Fibroblast of lung (primary cell): ENCODE results near the gene DNAH17. TPM values are rescaled to one million over a fixed set of nuclear protein-coding genes. Genes with fewer than 3 reads are reported as not detected.
"Not testable (repeated sequence)": the region's sequence is repeated elsewhere in the genome, so short reads cannot be mapped to it uniquely, and the experiment has no call there.

Experiments used
- DNase-seq, 2 donors: peaks; one replicate each; pipeline versions ENCODE4 v3.0.0 to v3.0.0-alpha.2; 2010; ENCODE audit warnings: low read depth in 2 of 2
- H2AFZ ChIP-seq: 2 replicates; pipeline ENCODE4 v1.5.1; 2012; ENCODE audit warnings: low read length, control low read depth, inconsistent platforms
- H3K27ac ChIP-seq: 2 replicates; pipeline ENCODE4 v1.5.1; 2011; ENCODE audit warnings: low read length, control low read depth; ENCODE audit not compliant: insufficient read depth
- H3K27me3 ChIP-seq: 2 replicates; pipeline ENCODE4 v1.5.1; 2011; ENCODE audit warnings: mild to moderate bottlenecking, low read length; ENCODE audit not compliant: control insufficient read depth, insufficient read depth
- H3K36me3 ChIP-seq: 2 replicates; pipeline ENCODE4 v1.5.1; 2011; ENCODE audit warnings: low read length; ENCODE audit not compliant: control insufficient read depth, insufficient read depth
- H3K4me1 ChIP-seq: 2 replicates; pipeline ENCODE4 v1.5.1; 2011; ENCODE audit warnings: low read length; ENCODE audit not compliant: control insufficient read depth, insufficient read depth; ENCODE audit errors: extremely low read depth
- H3K4me2 ChIP-seq: 2 replicates; pipeline ENCODE4 v1.5.1; 2011; ENCODE audit warnings: low read length, control low read depth; ENCODE audit not compliant: insufficient read depth; ENCODE audit errors: extremely low read depth
- H3K4me3 ChIP-seq, 4 experiments: fragments of 200-600 bp in 1 of 4; sonication (generic) in 1 of 4; replicated peaks in 1 of 4; 2 replicates each; pipeline ENCODE4 v1.5.1; 2011 to 2016; ENCODE audit warnings: low read length in 4 of 4, low read depth in 3 of 4, mild to moderate bottlenecking in 3 of 4, control low read depth in 2 of 4, inconsistent platforms in 1 of 4, mixed read lengths in 1 of 4; ENCODE audit not compliant: insufficient read depth in 1 of 4; ENCODE audit errors: control extremely low read depth in 1 of 4
- H3K79me2 ChIP-seq: 2 replicates; pipeline ENCODE4 v1.5.1; 2012; ENCODE audit warnings: mild to moderate bottlenecking, low read length, inconsistent platforms; ENCODE audit not compliant: control insufficient read depth, insufficient read depth
- H3K9ac ChIP-seq: 2 replicates; pipeline ENCODE4 v1.5.1; 2011; ENCODE audit warnings: mild to moderate bottlenecking, low read length, control low read depth; ENCODE audit not compliant: insufficient read depth
- H3K9me3 ChIP-seq: 2 replicates; pipeline ENCODE4 v1.5.1; 2012; ENCODE audit warnings: low read depth, low read length; ENCODE audit not compliant: control insufficient read depth, insufficient read depth
- H4K20me1 ChIP-seq: 2 replicates; pipeline ENCODE4 v1.5.1; 2011; ENCODE audit warnings: low read length; ENCODE audit not compliant: control insufficient read depth, insufficient read depth; ENCODE audit errors: extremely low read depth
- CTCF ChIP-seq, 2 donors: IDR thresholded peaks in 1 of 2; conservative IDR thresholded peaks in 1 of 2; 1 replicate in 1 of 2; 2 replicates in 1 of 2; pipeline ENCODE4 v1.5.1; 2011 to 2012; ENCODE audit warnings: low read length in 2 of 2, control low read depth in 1 of 2, inconsistent platforms in 1 of 2, low read depth in 1 of 2, mild to moderate bottlenecking in 1 of 2
- EZH2 ChIP-seq: IDR thresholded peaks from 2 replicates; pipeline ENCODE4 v1.5.1; 2012; ENCODE audit warnings: low read length, control low read depth, mild to moderate bottlenecking; ENCODE audit errors: missing control alignments
- polyA plus RNA-seq, 2 donors: library from polyadenylated mRNA; depleted of rRNA in 1 of 2; stranded (reverse) in 1 of 2; unstranded in 1 of 2; fragments of >200 nt; gene quantifications; 2 replicates each; pipeline ENCODE4 v1.2.1, GENCODE V29; 2011 to 2012; ENCODE audit warnings: missing spikeins in 1 of 2
- total RNA-seq: library from RNA; depleted of rRNA; stranded (reverse); fragments of >200 nt; gene quantifications from 2 replicates; pipeline ENCODE4 v1.2.1, GENCODE V29; 2014

Gene DNAH17
- total and polyA plus RNA-seq, 2 donors (not counting 1 experiment from before 2014, with no cell fraction given), result not detected

GRCh38 chr17:78466786-78467715 lies 110.1 kb downstream of the DNAH17 start:
- Histone ChIP-seq H2AFZ (no peak overlapping the region), H3K9me3 (no peaks in the 10 kb centered on the region), H3K27ac (no peak overlapping the region), H3K4me1 (no peaks in the 10 kb centered on the region), H3K4me3 (no peak overlapping the region), H3K4me2 (no peak overlapping the region), H3K27me3 (no peaks in the 10 kb centered on the region), H4K20me1 (no peaks in the 10 kb centered on the region), H3K9ac (no peak overlapping the region), H3K36me3 (no peaks in the 10 kb centered on the region), H3K79me2 (no peaks in the 10 kb centered on the region)
- DNase-seq, result no peak
- TF ChIP-seq EZH2 (no peak), CTCF (conservative IDR thresholded peaks at IDR 0.05 in 1 of 2, IDR thresholded peaks at IDR 0.05 in 1 of 2; ENCODE audit: low read depth in 1 of 2, low read length in 2 of 2) (no peak)

GRCh38 chr17:78466109-78466785 lies 110.9 kb downstream of the DNAH17 start:
- not testable (repeated sequence) for H3K27ac ChIP-seq, H3K4me1 ChIP-seq, H3K9me3 ChIP-seq, H2AFZ ChIP-seq, H3K27me3 ChIP-seq, H3K9ac ChIP-seq, H3K36me3 ChIP-seq, H3K4me2 ChIP-seq, H4K20me1 ChIP-seq, DNase-seq, H3K79me2 ChIP-seq, H3K4me3 ChIP-seq

GRCh38 chr17:78462148-78462547 lies 115.0 kb downstream of the DNAH17 start:
- Histone ChIP-seq H3K4me1 (no peaks in the 10 kb centered on the region), H3K9ac (no peak overlapping the region), H3K27ac (no peak overlapping the region), H3K27me3 (no peaks in the 10 kb centered on the region), H4K20me1 (no peaks in the 10 kb centered on the region), H2AFZ (no peak overlapping the region), H3K79me2 (no peaks in the 10 kb centered on the region), H3K4me2 (no peak overlapping the region), H3K36me3 (no peaks in the 10 kb centered on the region), H3K4me3 (no peak overlapping the region), H3K9me3 (no peaks in the 10 kb centered on the region)
- TF ChIP-seq EZH2 (no peak), CTCF (conservative IDR thresholded peaks at IDR 0.05 in 1 of 2, IDR thresholded peaks at IDR 0.05 in 1 of 2; ENCODE audit: low read depth in 1 of 2, low read length in 2 of 2) (no peak)
- no peak for DNase-seq
